Right kidney (tissue), 1 donor: ENCODE data around the gene C1QTNF9.
A peak's percentile ranks its signal among the peaks of the same experiment; 100 is the strongest.
"Not testable (repeated sequence)": the region's sequence is repeated elsewhere in the genome, so short reads cannot be mapped to it uniquely, and the experiment has no call there.

ENCODE experiments used
- DNase-seq: peaks from one replicate; pipeline ENCODE4 v3.0.0-alpha.2; 2016

C1QTNF9 gene

GRCh38 chr13:24323036-24323738 is 13.8 kb downstream of the C1QTNF9 start:
- DNase-seq = no peak

GRCh38 chr13:24323739-24324075 is 14.3 kb downstream of the C1QTNF9 start:
- no peak for DNase-seq

- DNase-seq = not testable (repeated sequence)
Measured at GRCh38 chr13:24327598-24327997, 18.2 kb downstream of the C1QTNF9 start.

DNA sequence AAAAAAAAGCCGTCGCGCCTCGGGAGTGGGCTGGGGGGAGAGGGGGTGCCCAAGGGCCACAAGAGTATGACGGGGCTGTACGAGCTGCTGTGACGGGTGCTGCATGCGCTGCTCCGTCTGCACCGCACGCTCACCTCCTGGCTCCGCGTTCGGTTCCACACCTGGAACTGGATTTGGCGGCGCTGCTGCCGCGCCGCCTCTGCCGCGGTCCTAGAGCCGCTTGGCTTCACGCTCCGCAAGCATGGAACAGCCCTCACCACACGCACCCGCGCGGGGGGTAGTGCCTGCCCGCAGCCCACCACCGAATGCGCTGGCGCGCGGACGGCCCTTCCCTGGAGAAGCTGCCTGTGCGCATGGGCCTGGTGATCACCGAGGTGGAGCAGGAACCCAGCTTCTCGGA is 18.8 kb downstream of the C1QTNF9 start:
- DNase-seq = peak; percentile 61

GRCh38 chr13:24338721-24339120 is 29.3 kb downstream of the C1QTNF9 start:
- no peak for DNase-seq

GRCh38 chr13:24339937-24340607 is 30.7 kb downstream of the C1QTNF9 start:
- no peak for DNase-seq

GRCh38 chr13:24340608-24340955 is 31.2 kb downstream of the C1QTNF9 start:
- DNase-seq = no peak

DNA sequence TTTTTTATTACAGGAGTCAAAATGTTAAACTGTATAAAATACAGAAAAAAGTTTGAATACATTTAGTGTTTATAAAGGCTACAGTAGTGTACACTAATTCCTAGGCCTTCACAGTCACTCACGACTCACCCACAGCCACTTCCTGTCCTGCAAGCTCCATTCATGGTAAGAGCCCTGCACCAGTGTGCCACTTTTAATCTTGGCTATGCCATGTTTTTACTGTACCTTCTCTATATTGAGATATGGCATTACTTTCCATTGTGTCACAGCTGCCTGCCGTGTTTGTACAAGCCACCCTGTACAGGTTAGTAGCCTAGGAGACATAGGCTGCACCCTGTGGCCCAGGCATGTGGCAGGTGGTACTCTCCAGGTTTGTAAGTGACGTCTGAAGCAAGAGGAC is 32.1 kb downstream of the C1QTNF9 start:
- DNase-seq = no peak

GRCh38 chr13:24348385-24348784 is 39.0 kb downstream of the C1QTNF9 start:
- DNase-seq = no peak

DNA sequence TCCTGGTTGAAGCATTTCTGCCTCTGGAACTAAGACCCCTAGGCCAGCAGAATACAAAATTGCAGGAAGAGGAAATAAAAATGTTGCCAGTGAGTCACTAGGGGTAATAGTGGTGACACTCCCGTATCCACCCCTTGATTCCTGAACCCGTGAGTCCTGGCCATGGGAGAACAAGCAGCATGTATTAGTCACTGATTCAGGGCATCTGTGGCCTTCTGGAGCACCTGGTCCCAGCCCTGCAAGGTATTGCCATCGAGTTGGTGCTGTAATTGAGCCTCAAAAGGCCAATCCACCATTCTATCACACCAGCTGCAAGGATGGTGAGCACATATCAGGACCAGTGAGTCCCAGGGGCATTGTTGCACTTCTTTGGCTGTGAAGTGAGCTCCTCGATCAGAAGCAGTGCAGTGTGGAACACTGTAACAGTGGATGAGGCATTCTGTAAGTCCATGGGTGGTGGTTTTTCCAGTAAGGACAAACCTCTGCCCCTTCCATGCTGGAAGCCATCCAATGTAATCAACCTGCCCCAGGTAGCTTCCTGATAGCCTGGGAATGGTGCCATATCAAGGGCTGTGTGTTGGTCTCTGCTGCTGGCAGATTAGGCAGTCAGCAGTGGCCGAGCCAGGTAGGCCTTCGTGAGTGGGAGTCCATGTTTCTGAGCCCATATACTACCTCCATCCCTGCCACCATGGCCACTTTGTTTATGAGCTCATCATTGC is 39.6 kb downstream of the C1QTNF9 start:
- no peak for DNase-seq

DNA sequence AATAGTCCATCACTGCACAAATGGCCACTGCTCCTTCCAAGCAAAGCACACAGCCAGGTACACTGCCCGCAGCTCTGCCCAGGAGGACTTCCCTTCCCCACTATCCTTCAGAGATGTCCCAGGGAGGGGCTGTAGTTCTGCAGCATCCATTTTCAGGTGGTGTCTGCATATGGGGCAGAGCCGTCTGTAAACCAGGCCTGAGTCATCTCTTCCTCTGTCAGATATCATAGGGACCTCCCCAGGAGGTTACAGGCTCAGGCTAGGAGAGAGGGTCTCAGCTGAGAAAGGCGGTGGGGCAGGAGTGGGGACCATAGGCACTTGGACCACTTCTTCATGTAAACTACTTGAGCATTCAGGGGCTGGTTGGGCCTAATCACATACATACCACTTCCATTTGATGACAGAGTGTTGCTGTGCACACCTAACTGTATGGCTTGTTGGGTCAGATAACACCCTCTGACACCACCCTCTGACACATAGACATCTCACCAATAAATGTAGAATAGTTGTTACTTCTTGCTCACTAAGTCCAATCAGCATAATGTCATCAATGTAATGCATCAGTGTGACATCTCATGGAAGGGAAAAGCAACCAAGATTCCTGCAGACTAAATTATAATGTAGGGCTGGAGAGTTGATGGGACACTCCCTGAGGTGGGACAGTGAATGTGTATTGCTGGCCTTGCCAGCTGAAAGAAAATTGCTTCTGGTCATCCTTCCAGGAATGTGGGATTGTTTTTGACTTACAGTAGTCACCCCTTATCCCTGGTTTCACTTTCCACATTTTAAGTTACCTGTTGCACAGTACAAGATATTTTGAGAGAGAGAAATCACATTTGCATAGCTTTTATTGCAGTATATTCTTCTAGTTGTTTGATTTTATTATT is 40.6 kb downstream of the C1QTNF9 start:
- DNase-seq = not testable (repeated sequence)

- DNase-seq = no peak
Measured at GRCh38 chr13:24351423-24351822, 42.0 kb downstream of the C1QTNF9 start.

GRCh38 chr13:24353736-24354135 is 44.4 kb downstream of the C1QTNF9 start:
- DNase-seq = no peak

- DNase-seq = no peak
Measured at GRCh38 chr13:24355103-24355502, 45.7 kb downstream of the C1QTNF9 start.

GRCh38 chr13:24356270-24356669 is 46.9 kb downstream of the C1QTNF9 start:
- no peak for DNase-seq

DNA sequence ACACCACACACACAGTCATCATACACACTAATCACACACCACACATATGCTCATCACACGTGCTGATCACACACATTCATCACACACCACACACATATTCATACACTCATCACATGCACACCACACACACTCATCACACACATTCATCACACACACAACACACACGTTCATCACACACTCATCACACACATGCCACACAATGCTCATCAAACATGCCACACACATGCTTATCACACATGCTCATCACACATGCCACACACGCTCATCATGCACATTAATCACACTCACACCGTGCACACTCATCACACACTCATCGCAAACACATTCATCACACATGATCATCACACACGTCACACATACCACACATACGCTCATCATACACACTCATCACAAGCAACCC is 47.5 kb downstream of the C1QTNF9 start:
- no peak for DNase-seq

GRCh38 chr13:24357756-24358155 is 48.4 kb downstream of the C1QTNF9 start:
- no peak for DNase-seq

- DNase-seq = not testable (repeated sequence)
Measured at GRCh38 chr13:24358836-24359235, 49.5 kb downstream of the C1QTNF9 start.

GRCh38 chr13:24359252-24359651 is 49.9 kb downstream of the C1QTNF9 start:
- peak; percentile 22 for DNase-seq

DNA sequence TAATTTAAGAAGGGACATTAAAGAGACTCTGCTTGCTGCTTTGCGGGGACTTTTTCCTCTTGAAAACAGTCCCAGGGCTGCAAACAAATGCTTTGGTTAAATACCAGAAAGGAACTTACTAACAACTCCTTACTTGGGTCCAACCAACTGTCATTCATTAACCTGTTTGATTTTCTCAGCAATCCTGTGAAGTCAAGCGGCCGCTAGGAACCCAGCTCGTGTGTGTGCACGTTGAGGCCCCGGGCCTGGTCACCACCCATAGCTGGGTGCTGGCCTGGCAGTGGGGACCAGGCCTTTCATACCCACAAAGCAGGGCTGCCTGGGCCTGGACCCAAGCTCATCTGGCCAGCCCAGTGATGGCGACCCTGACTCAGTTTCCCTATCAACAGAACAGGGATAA is 50.7 kb downstream of the C1QTNF9 start:
- no peak for DNase-seq

- no peak for DNase-seq
Measured at GRCh38 chr13:24361113-24361512, 51.7 kb downstream of the C1QTNF9 start.

DNA sequence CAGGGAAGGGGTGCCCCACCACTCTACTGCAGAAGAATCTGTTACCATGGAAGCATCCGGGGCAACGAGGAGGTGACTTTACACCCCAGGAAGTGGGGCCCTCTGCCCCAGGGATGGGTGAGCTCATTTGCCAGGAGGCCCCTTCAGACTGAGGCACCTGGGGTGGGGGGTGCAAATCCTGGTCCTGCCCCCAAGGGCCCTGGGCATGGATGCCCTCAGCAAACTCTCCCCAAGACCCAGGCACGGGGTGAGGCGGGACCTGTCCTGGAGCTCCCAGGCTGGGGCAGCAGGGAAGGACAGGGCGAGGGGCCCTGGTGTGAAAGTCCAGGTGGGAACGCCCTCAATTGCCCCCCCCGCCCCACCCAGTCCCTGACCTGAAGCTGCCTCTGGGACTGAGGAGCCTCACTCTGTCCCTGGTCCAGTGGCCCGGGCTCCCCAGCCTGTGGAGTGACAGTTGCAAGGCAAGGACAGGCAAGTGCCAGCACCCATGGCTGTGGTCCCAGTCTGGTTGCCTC is 52.5 kb downstream of the C1QTNF9 start:
- no peak for DNase-seq
